NCI-H748 (cell line): ENCODE data around the gene ZNG1C.
"Not testable (repeated sequence)": the region's sequence is repeated elsewhere in the genome, so short reads cannot be mapped to it uniquely, and the experiment has no call there.

Experiments used
- DNase-seq: peaks from one replicate; lab custom pipeline; 2025; ENCODE audit not compliant: unreplicated experiment; lab: John Stamatoyannopoulos, UW

The ZNG1C gene

DNA sequence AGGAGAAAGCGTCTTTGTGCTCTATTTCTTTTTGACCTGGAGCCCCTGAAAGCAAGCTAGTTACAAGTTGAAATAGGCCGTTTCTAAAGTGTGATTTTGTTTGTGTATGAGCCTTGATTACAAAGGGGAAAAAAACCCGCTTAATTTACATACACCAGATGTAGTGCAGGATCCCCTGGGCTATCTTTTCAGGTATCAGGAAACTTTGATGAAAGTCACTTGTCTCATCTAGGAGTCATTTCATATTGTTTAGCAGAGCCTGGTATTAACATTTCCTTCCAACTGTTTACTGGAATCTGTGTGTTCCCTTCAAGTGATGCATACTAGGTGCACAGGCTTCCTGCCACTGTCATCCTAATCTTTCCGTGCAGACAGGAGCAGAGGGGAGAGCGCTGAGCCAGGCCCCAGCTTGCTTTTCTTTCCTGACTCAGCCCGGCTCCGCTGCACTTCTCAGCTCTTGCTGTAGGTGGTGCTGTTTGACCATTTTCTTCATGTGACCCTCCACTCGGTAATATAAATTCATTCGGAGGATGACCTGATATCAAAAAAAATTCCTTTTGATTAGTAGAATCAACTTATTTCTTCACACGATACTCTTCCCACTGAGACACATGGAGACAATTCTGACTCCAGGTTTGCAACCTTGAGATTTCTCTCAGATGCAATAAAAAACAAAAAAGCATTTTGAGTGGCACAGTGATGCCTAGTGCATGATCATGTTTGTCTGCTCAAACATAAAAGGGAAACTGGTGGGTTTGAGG is 100.7 kb downstream of the ZNG1C start:
- not testable (repeated sequence) for DNase-seq

DNA sequence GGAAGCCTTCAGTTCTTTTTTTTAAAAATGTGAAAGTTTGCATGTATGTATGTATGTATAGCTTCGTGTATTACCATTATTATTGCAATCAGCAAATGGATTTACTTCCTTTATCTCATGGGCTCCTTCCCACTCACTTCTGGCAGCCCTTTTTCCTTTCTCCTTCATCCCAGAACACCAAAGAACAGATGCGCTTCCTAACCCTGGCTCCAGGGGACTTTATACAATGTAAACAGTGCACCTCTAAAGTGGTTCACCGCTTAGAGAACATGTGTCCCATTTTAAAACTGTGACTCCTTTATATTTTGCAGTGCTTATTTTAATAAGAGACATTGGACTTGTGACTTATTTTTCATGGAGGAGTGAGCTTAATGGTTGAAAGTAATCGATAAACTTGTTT is 101.5 kb downstream of the ZNG1C start:
- DNase-seq: not testable (repeated sequence)

DNA sequence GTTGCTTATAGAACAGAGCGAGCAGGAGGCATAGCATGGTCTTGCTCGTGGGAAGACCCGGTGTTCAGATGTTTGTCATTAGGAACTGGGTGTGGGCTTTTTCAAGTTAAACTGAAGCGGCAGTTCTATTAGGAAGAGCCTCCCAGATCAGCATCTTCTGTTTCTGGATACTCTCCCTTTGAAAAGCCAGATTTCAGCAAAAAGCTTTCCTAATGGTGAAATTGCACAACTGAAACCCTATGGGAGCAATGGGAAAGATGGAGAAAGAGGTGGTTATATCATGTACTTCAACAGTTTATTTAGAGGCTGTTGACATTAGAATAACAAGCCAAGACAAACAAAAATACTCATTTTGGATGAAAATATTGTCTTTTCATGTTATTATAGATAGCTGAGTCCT is 102.2 kb downstream of the ZNG1C start:
- DNase-seq: not testable (repeated sequence)
